K562 treated with DMSO at 1 percent for 12 hours (cell line): ENCODE results near the gene CDH10. TPM values are rescaled to one million over a fixed set of nuclear protein-coding genes. Genes with fewer than 3 reads are reported as not detected.

Experiments used
- total RNA-seq: library from RNA; unstranded; fragments of 300-600 nt; gene quantifications from 2 replicates; pipeline ENCODE4 v1.2.3, GENCODE V29; 2022; ENCODE audit not compliant: insufficient read depth

CDH10 gene
- total RNA-seq, result not detected in 2 replicates

GRCh38 chr5:24644761-24645160, at the start of gene CDH10:
TSS of gene CDH10 (minus strand) at chr5:24644978. CDS start at chr5:24593490, 51,488 bp downstream.

